Activated T-helper 1 cell treated with anti-CD3 and anti-CD28 coated beads, Interleukin-12 subunit alpha, Interleukin-12 subunit beta, Interleukin-2, Interleukin-4 antibody, amounts not matched to agents 30 ng/mL and 10 ng/mL and 1 ng/mL, durations not matched to agents 14 hours and 24 hours and 36 hours (primary cell): ENCODE results near the gene HIPK3. TPM values are rescaled to one million over a fixed set of nuclear protein-coding genes. Genes with fewer than 3 reads are reported as not detected.
"Not testable (repeated sequence)": the region's sequence is repeated elsewhere in the genome, so short reads cannot be mapped to it uniquely, and the experiment has no call there.

ENCODE experiments used
- DNase-seq: peaks from one replicate; pipeline ENCODE4 v3.0.0; 2021; ENCODE audit warnings: low spot score
- H3K27ac Mint-ChIP-seq: one replicate; pipeline ENCODE4 v1.8.0; 2021; ENCODE audit warnings: mild to moderate bottlenecking, mixed read lengths
- H3K27me3 Mint-ChIP-seq: one replicate; pipeline ENCODE4 v1.8.0; 2022; ENCODE audit warnings: mild to moderate bottlenecking, moderate library complexity, mixed read lengths; ENCODE audit not compliant: insufficient read depth
- H3K36me3 Mint-ChIP-seq: one replicate; pipeline ENCODE4 v1.8.0; 2021; ENCODE audit warnings: low read depth, mixed read lengths
- H3K4me1 Mint-ChIP-seq: one replicate; pipeline ENCODE4 v1.8.0; 2021; ENCODE audit warnings: low read depth, mixed read lengths
- H3K4me3 Mint-ChIP-seq: one replicate; pipeline ENCODE4 v1.8.0; 2021; ENCODE audit warnings: mild to moderate bottlenecking, moderate library complexity, mixed read lengths
- H3K9me3 Mint-ChIP-seq: one replicate; pipeline ENCODE4 v1.8.0; 2021; ENCODE audit warnings: mixed read lengths
- intact Hi-C: fragments of 100-400 bp; cut with micrococcal nuclease; formaldehyde crosslinking; loops from one replicate; pipeline ENCODE4 v1.15.1; 2024
- total RNA-seq: library from RNA; stranded (reverse); gene quantifications from 2 replicates; pipeline ENCODE4 v1.2.3, GENCODE V29; 2022

The HIPK3 gene
- total RNA-seq, 1 donor from 2014 or later, result 37.7 TPM

- Mint-ChIP-seq H3K4me1 (no peaks in the 10 kb centered on the region), H3K9me3 (no peaks in the 10 kb centered on the region), H3K36me3 (no peaks in the 10 kb centered on the region), H3K4me3 (no peak overlapping the region), H3K27ac (no peak overlapping the region), H3K27me3 (peaks cover 19% of the 10 kb centered on the region)
- DNase-seq, result no peak
- intact Hi-C loops, result loop anchor here (10.0 kb wide), 1 partner anchor 184 kb away; no protein-coding TSS in a partner anchor
Measured at GRCh38 chr11:33360642-33361041, 103.5 kb downstream of the HIPK3 start.

GRCh38 chr11:33362051-33362910 lies 105.1 kb downstream of the HIPK3 start:
- no peaks in the 10 kb centered on the region for H3K9me3 Mint-ChIP-seq
- H3K36me3 Mint-ChIP-seq, result no peaks in the 10 kb centered on the region
- DNase-seq, result no peak
- H3K4me3 Mint-ChIP-seq, result no peak overlapping the region
- intact Hi-C loops, result loop anchor here (1.0 to 10.0 kb wide), 4 partner anchors 183 to 467 kb away; no protein-coding TSS in a partner anchor
- H3K27me3 Mint-ChIP-seq, result peaks cover 19% of the 10 kb centered on the region
- no peak overlapping the region for H3K27ac Mint-ChIP-seq
- no peaks in the 10 kb centered on the region for H3K4me1 Mint-ChIP-seq

GRCh38 chr11:33366918-33367317 lies 109.7 kb downstream of the HIPK3 start:
- Mint-ChIP-seq H3K27ac (no peak overlapping the region), H3K9me3 (no peaks in the 10 kb centered on the region), H3K27me3 (peaks cover 18% of the 10 kb centered on the region), H3K4me3 (no peak overlapping the region), H3K36me3 (no peaks in the 10 kb centered on the region), H3K4me1 (no peaks in the 10 kb centered on the region)
- no peak for DNase-seq
- intact Hi-C loops, result loop anchor here (10.0 kb wide), 1 partner anchor 178 kb away; no protein-coding TSS in a partner anchor

DNA sequence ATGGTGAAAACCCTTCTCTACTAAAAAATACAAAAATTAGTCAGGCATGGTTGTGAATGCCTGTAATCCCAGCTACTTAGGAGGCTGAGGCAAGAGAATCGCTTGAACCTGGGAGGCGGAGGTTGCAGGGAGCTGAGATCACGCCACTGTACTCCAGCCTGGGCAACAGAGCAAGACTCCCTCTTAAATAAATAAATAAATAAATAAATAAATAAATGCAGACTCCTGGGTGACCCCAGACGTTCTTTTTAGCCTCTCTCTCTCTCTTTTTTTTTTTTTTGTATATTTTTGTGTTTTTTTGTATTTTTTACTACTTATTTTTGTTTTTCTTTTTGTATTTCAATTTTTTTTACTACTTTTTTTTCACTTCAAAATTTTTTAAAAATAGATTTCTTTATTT lies 111.3 kb downstream of the HIPK3 start:
- DNase-seq, H3K27ac Mint-ChIP-seq, H3K9me3 Mint-ChIP-seq, H3K4me3 Mint-ChIP-seq, H3K4me1 Mint-ChIP-seq, H3K36me3 Mint-ChIP-seq: not testable (repeated sequence)
- intact Hi-C loops, result loop anchor here (10.0 kb wide), 1 partner anchor 176 kb away; no protein-coding TSS in a partner anchor
- peaks cover 18% of the 10 kb centered on the region for H3K27me3 Mint-ChIP-seq

GRCh38 chr11:33368931-33369330 lies 111.8 kb downstream of the HIPK3 start:
- Mint-ChIP-seq H3K27ac (no peak overlapping the region), H3K36me3 (no peaks in the 10 kb centered on the region), H3K9me3 (no peaks in the 10 kb centered on the region), H3K4me3 (no peak overlapping the region), H3K27me3 (peaks cover 20% of the 10 kb centered on the region), H3K4me1 (no peaks in the 10 kb centered on the region)
- DNase-seq, result no peak
- intact Hi-C loops, result loop anchor here (10.0 kb wide), 1 partner anchor 176 kb away; no protein-coding TSS in a partner anchor

- Mint-ChIP-seq H3K4me1 (no peaks in the 10 kb centered on the region), H3K9me3 (no peaks in the 10 kb centered on the region), H3K36me3 (no peaks in the 10 kb centered on the region), H3K4me3 (no peak overlapping the region), H3K27me3 (peaks cover 42% of the 10 kb centered on the region), H3K27ac (no peak overlapping the region)
- DNase-seq, result no peak
- intact Hi-C loops, result no loop called here
Measured at GRCh38 chr11:33373636-33374035, 116.5 kb downstream of the HIPK3 start.

GRCh38 chr11:33375236-33375635 lies 118.1 kb downstream of the HIPK3 start:
- intact Hi-C loops, result no loop called here
- Mint-ChIP-seq H3K4me1 (no peaks in the 10 kb centered on the region), H3K27me3 (peaks cover 41% of the 10 kb centered on the region), H3K36me3 (no peaks in the 10 kb centered on the region), H3K27ac (no peak overlapping the region), H3K4me3 (no peak overlapping the region), H3K9me3 (no peaks in the 10 kb centered on the region)
- DNase-seq, result no peak

DNA sequence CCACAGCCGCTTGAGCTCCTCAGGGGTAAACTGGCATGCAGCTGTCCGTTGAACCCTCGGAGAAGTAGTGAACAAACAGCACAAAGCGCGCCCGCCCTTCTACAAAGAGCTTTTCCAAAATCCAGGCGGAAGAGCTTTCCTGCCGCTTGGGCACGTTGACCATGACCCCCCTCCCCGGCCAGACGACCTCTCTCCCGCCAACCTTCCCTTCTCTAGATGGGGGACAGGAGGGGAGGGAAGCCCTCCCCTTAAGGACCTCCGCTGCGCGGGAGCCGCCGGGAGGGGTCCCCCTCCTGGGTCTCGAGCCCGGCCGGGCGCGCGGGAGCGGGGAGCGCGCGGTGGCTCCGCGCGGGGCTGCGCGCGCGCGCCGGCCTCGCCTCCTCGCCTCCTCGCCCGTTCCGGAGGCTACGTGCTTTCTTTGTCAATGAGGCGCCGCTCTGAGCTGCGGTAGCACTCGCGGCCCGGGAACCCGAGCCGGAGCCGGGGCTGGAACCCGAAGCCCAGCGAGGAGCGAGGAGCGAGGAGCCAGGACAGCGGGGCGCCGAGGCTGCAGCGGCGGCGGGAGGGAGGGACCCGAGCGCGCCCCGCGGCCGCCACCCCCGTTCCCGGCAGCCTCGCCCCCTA lies 118.6 kb downstream of the HIPK3 start, which contains the start of gene KIAA1549L:
Gene KIAA1549L, plus strand, starts transcription at position 421 of the 624 bp plus-strand sequence.
- intact Hi-C loops, result no loop called here
- Mint-ChIP-seq H3K9me3 (no peaks in the 10 kb centered on the region), H3K27me3 (peaks cover 41% of the 10 kb centered on the region), H3K4me3 (no peak within 1 kb of the TSS), H3K36me3 (no peaks in the 10 kb centered on the region), H3K27ac (no peak within 1 kb of the TSS), H3K4me1 (no peaks in the 10 kb centered on the region)
- DNase-seq, result no peak

DNA sequence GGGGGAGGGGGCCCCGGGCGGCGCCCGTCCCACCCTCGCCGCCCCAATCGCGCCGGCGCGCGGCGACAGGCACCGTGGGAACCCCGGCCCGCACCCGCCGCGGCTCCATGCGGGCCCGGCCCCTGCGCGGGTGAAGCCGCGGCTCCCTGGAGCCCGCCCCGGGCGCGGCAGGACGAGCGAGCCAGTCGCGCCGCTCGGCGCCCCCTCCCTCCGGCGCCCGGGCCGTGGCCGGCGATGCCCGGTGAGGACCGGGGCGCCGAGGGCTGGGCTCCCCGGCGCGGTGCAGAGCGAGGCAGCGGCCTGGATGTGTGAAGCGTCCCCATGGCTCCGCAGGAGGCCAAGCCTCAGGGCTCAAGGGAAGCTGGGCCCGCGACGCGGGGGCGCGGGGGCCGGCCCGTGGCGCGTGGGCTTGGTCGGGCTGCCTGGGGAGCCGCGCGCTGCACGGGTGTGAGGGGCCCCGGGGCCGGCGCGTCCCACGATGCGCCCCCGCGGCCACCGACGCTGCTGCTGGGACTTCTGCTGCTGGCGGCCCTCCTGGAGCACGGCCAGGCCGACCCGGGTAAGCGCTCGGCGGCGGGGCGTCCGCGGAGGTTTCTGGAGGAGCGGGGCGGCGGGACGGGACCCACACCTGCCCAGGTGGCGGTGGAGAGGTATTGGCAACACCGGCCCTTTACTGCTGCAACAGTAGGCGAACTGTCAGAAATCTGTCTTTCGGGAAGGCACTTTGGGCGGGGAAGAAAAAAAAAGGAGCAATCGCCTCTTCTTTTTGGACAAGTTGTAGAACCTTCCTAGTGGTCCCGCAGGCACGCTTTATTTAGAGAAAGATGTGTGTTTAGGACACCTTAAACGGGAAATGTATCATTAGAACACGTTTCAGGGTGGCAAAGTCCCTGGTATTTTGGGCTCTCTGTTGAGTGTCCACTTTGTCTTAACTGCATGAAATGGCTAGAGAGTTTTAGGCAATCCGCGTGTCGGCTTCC lies 119.4 kb downstream of the HIPK3 start:
- Mint-ChIP-seq H3K4me3 (no peak overlapping the region), H3K36me3 (no peaks in the 10 kb centered on the region)
- no peak for DNase-seq

DNA sequence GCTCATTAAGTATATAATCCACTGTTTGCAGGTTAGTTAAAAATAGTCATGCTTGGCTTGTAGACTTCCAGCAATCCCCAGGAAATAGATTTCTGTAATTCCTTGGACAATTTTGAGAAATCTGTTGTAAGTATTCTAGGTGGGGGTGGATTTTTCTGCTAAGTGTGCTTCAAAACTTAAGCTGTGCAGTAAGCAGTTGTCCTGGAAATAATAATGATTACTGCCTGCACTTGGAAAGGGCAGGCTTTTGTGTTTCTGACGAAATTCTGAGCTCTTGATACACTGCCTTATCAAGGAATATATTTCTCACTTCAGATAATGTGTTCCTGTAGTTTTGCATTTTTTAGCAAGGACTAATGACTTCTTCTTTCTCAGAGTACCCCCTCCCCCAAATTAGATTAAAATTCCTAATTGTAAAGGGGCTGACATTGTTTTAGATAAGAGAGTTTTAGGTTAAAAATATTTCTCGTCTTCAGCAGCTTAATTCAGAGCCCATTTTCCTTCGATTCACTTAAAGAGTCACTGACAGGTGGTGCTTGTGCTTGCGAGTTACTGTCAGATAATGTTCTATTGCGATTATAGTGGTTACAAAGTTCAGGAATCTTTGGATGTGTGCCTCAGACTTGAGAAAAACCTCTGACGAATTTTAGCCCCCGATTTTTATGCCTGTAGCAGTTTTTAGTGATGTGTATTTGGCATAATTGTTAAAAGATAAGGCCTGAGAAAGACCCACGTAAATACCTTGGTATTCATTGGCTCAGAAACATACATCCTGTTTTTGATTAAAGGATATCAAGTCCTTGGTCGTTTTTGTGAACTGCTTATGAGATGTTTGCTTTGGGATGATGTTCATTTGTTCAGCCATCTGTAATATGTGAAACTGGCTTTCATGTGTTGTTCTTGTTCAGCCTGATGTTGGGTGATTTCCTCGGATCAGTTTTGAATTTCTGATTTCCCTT lies 120.5 kb downstream of the HIPK3 start:
- intact Hi-C loops, result no loop called here
- Mint-ChIP-seq H3K4me3 (no peak overlapping the region), H3K4me1 (no peaks in the 10 kb centered on the region), H3K36me3 (no peaks in the 10 kb centered on the region), H3K27ac (no peak overlapping the region), H3K27me3 (peaks cover 39% of the 10 kb centered on the region), H3K9me3 (no peaks in the 10 kb centered on the region)
- DNase-seq, result no peak

More for the DNA sequence above, 119.4 kb downstream of the HIPK3 start:
- Mint-ChIP-seq H3K27me3 (peaks cover 41% of the 10 kb centered on the region), H3K27ac (no peak overlapping the region), H3K4me1 (no peaks in the 10 kb centered on the region), H3K9me3 (no peaks in the 10 kb centered on the region)
- intact Hi-C loops, result no loop called here

- no peaks in the 10 kb centered on the region for H3K9me3 Mint-ChIP-seq
- no peak overlapping the region for H3K4me3 Mint-ChIP-seq
- no peak for DNase-seq
- H3K4me1 Mint-ChIP-seq, result no peaks in the 10 kb centered on the region
- H3K36me3 Mint-ChIP-seq, result no peaks in the 10 kb centered on the region
- peaks cover 25% of the 10 kb centered on the region for H3K27me3 Mint-ChIP-seq
- intact Hi-C loops, result no loop called here
- H3K27ac Mint-ChIP-seq, result no peak overlapping the region
Measured at GRCh38 chr11:33379947-33380346, 122.8 kb downstream of the HIPK3 start.
